Psoas muscle (tissue), 8 donors: Measurements from ENCODE around the gene MILR1. TPM values are rescaled to one million over a fixed set of nuclear protein-coding genes. Genes with fewer than 3 reads are reported as not detected.

Experiments
- ATAC-seq, 4 donors: fragments of 200-7000 bp; cut with Tn5 transposase; one replicate each; pipeline ENCODE4 v1.9.1; 2020; ENCODE audit warnings: moderate library complexity in 3 of 4, mild to moderate bottlenecking in 2 of 4
- DNase-seq, 2 donors: peaks; one replicate each; pipeline ENCODE4 v3.0.0-alpha.2; 2020
- H3K27ac ChIP-seq: fragments of 200-600 bp; one replicate; pipeline ENCODE4 v1.8.0; 2022
- H3K27me3 ChIP-seq, 3 donors: fragments of 200-600 bp in 1 of 3; one replicate each; pipeline versions ENCODE4 v1.6.1 to v1.8.0; 2013 to 2022; ENCODE audit warnings: low read length in 2 of 3, mild to moderate bottlenecking in 2 of 3, moderate library complexity in 1 of 3; ENCODE audit not compliant: insufficient read depth in 3 of 3
- H3K36me3 ChIP-seq, 2 donors: fragments of 200-600 bp in 1 of 2; one replicate each; pipeline versions ENCODE4 v1.6.1 to v1.8.0; 2013 to 2022; ENCODE audit warnings: low read depth in 1 of 2, mild to moderate bottlenecking in 1 of 2, moderate library complexity in 1 of 2; ENCODE audit not compliant: insufficient read depth in 1 of 2
- H3K4me1 ChIP-seq: fragments of 200-600 bp; one replicate; pipeline ENCODE4 v1.8.0; 2022
- H3K4me3 ChIP-seq: fragments of 200-600 bp; one replicate; pipeline ENCODE4 v1.8.0; 2022; ENCODE audit warnings: mild to moderate bottlenecking
- H3K9me3 ChIP-seq: fragments of 200-600 bp; one replicate; pipeline ENCODE4 v1.8.0; 2022
- WGBS, 3 donors: extraction: QIAGEN DNeasy Blood & Tissue Kit; methylation state at CpG; one replicate each; pipeline versions ENCODE4 v1.1.6 to v1.1.7; 2013; 5-methylcytosine and 5-hydroxymethylcytosine counted together
- intact Hi-C, 2 donors: fragments of 100-400 bp; cut with DNase I; formaldehyde crosslinking; loops; one replicate each; pipeline versions ENCODE4 v1.11.0 to v1.14.2; 2022
- polyA plus RNA-seq, 3 donors: library from polyadenylated mRNA; stranded (reverse); fragments of 200-250 nt; gene quantifications; one replicate each; pipeline ENCODE4 v1.2.3, GENCODE V29; 2013
- total RNA-seq, 4 donors: library from RNA; stranded (reverse); fragmentation: NEBNext Ultra II Directional in 2 of 4; extraction: Animal tissue kit (Norgen Biotek cat#: 25700) in 2 of 4; gene quantifications; one replicate each; pipeline versions ENCODE4 v1.2.1 to v1.2.4, GENCODE V29; 2021 to 2023
- TF ChIP-seq, protein P1 (sequence below): fragments of 200-600 bp; IDR thresholded peaks from one replicate; pipeline ENCODE4 v1.8.0; 2022; ENCODE audit warnings: antibody characterized with exemption
- donor health status: healthy with polysubstance abuse.
- donor health status: DM: no; HTN: no; CAD: no; lungs with moderate emphysema.
- donor health status: Bipolar disorder and iron deficiency.
- donor health status: healthy.
- donor health status: DM: yes; HTN: yes; CAD: no.
- donor health status: DM: no; HTN: no; CAD: no.
- donor health status: DM: no; HTN: no; CAD: no.
- donor health status: DM: yes; HTN: yes; CAD: no.

MILR1 gene
- total and polyA plus RNA-seq, 7 donors, result 0.61 to 1.3 (median 1.1) TPM

DNA sequence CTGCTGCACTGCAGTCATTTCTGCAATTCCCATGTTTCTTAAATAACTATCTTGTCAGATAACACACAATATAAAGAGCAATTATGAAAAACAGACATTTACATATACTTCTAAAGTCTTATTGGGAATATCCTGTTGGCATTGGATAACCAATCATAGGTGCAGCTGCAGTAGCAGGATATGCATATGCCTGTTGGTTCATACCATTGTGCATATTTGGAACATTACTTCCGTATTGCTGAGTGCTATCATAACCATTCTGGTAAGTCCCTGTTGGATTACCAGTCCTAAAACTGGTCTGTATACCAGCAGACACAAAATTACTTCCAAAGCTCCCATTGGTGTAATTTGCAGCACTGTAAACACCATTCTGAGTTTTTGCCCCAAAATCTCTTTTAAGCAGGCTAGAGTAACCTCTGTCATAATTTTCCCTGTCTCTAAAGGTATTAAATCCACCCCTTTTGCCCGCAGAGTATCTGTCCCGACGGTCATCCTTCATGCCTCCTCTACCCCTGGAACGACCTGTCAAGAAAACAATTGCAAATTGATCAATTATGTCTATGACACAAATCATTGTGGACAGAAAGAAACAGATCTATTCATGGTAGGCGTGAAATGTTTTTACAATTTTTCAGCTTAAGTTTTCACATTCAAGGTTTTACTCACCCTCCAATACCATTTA lies 51.0 kb downstream of the MILR1 start:
- intact Hi-C loops, result no loop called here
- H3K4me3 ChIP-seq, result no peak overlapping the region
- DNase-seq, result no peak
- no peaks in the 10 kb centered on the region for H3K9me3 ChIP-seq
- peaks cover 52% of the 10 kb centered on the region for H3K4me1 ChIP-seq
- H3K36me3 ChIP-seq, result peaks cover 36 to 75% of the 10 kb centered on the region in 2 donors
- WGBS, 3 donors, result 76 to 84% (median 78%) methylated on average over 6 of the region's 6 CpGs
- TF ChIP-seq, protein P1, sequence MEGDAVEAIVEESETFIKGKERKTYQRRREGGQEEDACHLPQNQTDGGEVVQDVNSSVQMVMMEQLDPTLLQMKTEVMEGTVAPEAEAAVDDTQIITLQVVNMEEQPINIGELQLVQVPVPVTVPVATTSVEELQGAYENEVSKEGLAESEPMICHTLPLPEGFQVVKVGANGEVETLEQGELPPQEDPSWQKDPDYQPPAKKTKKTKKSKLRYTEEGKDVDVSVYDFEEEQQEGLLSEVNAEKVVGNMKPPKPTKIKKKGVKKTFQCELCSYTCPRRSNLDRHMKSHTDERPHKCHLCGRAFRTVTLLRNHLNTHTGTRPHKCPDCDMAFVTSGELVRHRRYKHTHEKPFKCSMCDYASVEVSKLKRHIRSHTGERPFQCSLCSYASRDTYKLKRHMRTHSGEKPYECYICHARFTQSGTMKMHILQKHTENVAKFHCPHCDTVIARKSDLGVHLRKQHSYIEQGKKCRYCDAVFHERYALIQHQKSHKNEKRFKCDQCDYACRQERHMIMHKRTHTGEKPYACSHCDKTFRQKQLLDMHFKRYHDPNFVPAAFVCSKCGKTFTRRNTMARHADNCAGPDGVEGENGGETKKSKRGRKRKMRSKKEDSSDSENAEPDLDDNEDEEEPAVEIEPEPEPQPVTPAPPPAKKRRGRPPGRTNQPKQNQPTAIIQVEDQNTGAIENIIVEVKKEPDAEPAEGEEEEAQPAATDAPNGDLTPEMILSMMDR, result no peak
- H3K27ac ChIP-seq, result no peak overlapping the region
- ATAC-seq, result no peak
- H3K27me3 ChIP-seq, result no peaks in the 10 kb centered on the region

DNA sequence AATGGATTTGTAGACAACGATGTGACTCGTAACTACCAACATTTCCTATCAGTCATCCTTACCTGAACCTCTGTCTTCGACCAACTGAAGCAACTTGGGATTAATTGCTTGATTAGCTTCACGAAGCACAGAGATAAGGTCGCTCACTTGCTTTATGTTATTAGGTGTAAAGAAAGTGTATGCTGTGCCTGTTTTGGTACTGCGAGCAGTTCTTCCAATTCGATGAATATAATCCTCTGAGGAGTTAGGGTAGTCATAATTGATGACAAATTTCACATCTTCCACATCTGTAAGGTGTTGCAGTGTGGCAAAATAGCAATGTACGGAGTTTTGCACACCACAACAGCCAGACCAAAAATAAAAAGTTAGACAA lies 51.6 kb downstream of the MILR1 start:
- TF ChIP-seq, protein P1, result no peak
- DNase-seq, result no peak
- peaks cover 47% of the 10 kb centered on the region for H3K4me1 ChIP-seq
- peaks cover 36 to 76% of the 10 kb centered on the region in 2 donors for H3K36me3 ChIP-seq
- ATAC-seq, result no peak
- intact Hi-C loops, result no loop called here
- H3K27me3 ChIP-seq, result no peaks in the 10 kb centered on the region
- no peaks in the 10 kb centered on the region for H3K9me3 ChIP-seq
- no peak overlapping the region for H3K4me3 ChIP-seq
- H3K27ac ChIP-seq, result no peak overlapping the region
- 86 to 89% (median 87%) methylated on average over 8 of the region's 8 CpGs for WGBS, 3 donors

DNA sequence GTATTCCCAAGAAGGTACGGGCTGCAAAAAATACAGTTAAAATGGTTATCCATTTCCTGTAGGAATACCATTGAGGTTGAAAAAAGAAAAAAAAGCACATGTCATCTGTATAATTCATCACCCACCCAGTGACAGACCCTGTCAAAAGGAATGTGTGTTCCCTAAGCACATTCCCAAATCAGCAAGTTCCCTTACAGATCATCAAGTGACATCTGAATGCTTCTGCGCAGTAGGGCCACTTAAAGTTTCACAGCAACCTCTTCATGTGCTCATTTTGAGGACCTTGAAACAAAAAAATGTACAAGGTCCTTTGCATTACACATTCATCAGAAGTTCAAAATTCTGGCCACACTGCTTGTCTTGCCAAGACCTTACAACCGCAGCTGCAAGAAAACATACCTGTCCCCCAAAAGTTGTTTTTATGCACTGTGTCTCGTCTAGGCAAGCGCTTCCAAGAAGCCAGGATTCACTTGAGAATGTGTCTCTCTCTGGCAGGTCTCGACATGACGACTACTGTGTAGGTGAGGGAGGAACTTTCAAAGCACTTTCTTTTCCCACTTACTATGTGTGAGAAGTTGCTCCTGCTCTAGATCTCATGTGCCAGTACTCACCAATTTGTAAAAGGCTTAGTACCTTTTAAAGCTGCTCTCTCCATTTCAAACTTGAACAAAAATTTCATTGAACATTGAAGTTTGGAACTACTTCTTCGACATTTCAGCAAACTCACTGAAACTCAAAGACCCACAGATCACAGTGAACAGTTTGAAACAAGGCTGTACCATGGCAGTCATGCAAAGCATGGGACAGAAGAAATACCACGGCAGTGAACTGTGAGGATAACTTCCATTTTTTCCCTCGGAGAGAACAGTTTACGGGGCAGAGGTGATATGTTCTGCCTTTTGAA lies 52.2 kb downstream of the MILR1 start:
- ATAC-seq (no peak), DNase-seq (no peak)
- 79 to 84% (median 81%) methylated on average over 11 of the region's 11 CpGs for WGBS, 3 donors
- no peaks in the 10 kb centered on the region for H3K9me3 ChIP-seq
- intact Hi-C loops, result no loop called here
- TF ChIP-seq, protein P1, result no peak
- peaks cover 36 to 76% of the 10 kb centered on the region in 2 donors for H3K36me3 ChIP-seq
- peaks cover 41% of the 10 kb centered on the region for H3K4me1 ChIP-seq
- H3K27me3 ChIP-seq, result no peaks in the 10 kb centered on the region
- no peak overlapping the region for H3K4me3 ChIP-seq
- H3K27ac ChIP-seq, result no peak overlapping the region

DNA sequence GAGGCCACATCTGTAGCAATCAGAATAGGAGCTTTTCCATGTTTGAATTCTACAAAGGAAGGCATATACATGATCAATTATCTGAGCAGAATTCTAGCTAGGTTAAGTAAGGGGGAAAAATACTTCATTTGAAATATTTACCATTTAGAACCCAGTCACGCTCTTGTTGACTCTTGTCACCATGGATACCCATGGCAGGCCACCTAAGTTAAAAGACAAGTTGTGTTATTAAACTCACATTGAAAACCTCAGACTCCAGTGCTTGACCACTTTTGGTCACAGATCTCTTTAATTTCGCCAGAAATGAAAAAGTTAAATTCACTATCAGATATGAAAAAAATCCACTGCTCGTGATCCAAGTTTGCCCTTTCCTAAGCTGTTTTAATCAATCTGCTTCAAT lies 53.1 kb downstream of the MILR1 start:
- TF ChIP-seq, protein P1, result no peak
- Histone ChIP-seq H3K27me3 (no peaks in the 10 kb centered on the region), H3K4me1 (peaks cover 40% of the 10 kb centered on the region), H3K27ac (no peak overlapping the region), H3K9me3 (no peaks in the 10 kb centered on the region), H3K36me3 (peaks cover 36 to 76% of the 10 kb centered on the region in 2 donors), H3K4me3 (peak overlapping the region; percentile 1)
- 80 to 81% (median 80%) methylated on average over 3 of the region's 3 CpGs for WGBS, 3 donors
- intact Hi-C loops, result no loop called here
- DNase-seq, result no peak
- ATAC-seq, result no peak
